ENCODE measurements around the gene SYT5. TPM values are rescaled to one million over a fixed set of nuclear protein-coding genes. Genes with fewer than 3 reads are reported as not detected.
A peak's percentile ranks its signal among the peaks of the same experiment; 100 is the strongest.
"Not testable (repeated sequence)": the region's sequence is repeated elsewhere in the genome, so short reads cannot be mapped to it uniquely, and the experiment has no call there.

SYT5 gene
- total and polyA plus RNA-seq, 4 donors = 11.5 to 115 (median 70.5) TPM

DNA sequence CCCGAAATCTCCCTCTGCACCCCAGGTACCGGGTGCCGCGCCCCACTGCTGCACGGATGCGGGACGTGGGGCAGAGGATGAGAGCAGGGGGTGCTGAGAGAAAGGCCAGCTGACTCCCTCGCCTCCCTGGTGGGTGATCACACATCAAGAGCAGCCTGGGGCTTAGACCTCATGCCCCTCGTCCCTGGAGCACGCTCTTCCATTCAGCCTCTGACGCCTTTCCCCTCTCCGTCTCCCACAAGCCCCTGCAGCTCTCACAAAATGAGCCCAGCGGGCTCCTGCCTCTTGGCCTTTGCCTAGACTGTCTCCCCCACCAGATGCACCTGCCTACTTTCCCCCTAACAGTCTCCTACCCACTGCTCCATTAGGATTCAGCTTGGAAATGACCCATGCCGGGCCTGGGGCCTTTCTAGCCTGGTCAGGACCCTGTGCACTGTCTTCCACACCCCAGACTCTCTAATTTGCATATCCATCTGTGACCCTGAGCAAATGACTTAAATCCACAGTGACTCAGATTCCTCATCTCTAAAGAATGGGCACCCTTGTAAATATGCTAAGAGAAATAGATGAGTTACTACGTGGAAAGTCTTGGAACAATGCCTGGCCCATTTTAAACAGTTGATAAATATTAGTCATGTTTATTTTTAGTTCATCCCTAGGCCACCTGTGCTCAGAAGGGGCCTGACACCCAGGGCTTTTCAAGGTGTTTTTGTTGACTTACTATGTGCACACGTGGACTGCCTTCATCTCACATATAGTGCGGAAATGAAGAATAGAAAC lies 29.8 kb upstream of the SYT5 start:
- WGBS (ENCODE audit: insufficient coverage) = 51% methylated on average over 15 of the region's 17 CpGs
- DNase-seq (ENCODE audit: low read depth in 4 of 6, low spot score in 6 of 6) = no peak
- H3K4me1 ChIP-seq (ENCODE audit: control insufficient read depth, insufficient read depth, low read length) = peaks cover 5% of the 10 kb centered on the region
- no peaks in the 10 kb centered on the region for H3K9me3 ChIP-seq (ENCODE audit: control insufficient read depth, insufficient read depth, low read length)
- H3K4me3 ChIP-seq (ENCODE audit: low read depth, low read length) = no peak overlapping the region
- no peak overlapping the region for H3K27ac ChIP-seq (ENCODE audit: low read depth, low read length)
- H3K36me3 ChIP-seq (ENCODE audit: control insufficient read depth, insufficient read depth, low read length) = no peaks in the 10 kb centered on the region
- no peaks in the 10 kb centered on the region for H3K27me3 ChIP-seq (ENCODE audit: control insufficient read depth, insufficient read depth, low read length)

GRCh38 chr19:55208880-55209692 lies 29.0 kb upstream of the SYT5 start, which contains the start of gene PTPRH:
Gene PTPRH (minus strand): TSS chr19:55209501. CDS start chr19:55209433, 68 bp downstream.
- Histone ChIP-seq H3K36me3 (ENCODE audit: control insufficient read depth, insufficient read depth, low read length) (no peaks in the 10 kb centered on the region), H3K27me3 (ENCODE audit: control insufficient read depth, insufficient read depth, low read length) (no peaks in the 10 kb centered on the region), H3K27ac (ENCODE audit: low read depth, low read length) (no peak within 1 kb of the TSS), H3K4me3 (ENCODE audit: low read depth, low read length) (no peak within 1 kb of the TSS), H3K9me3 (ENCODE audit: control insufficient read depth, insufficient read depth, low read length) (no peaks in the 10 kb centered on the region), H3K4me1 (ENCODE audit: control insufficient read depth, insufficient read depth, low read length) (peaks cover 5% of the 10 kb centered on the region)
- no peak for DNase-seq (ENCODE audit: low read depth in 4 of 6, low spot score in 6 of 6)
- 55% methylated on average over 12 of the region's 18 CpGs for WGBS (ENCODE audit: insufficient coverage)

- no peak overlapping the region for H3K27ac ChIP-seq (ENCODE audit: low read depth, low read length)
- H3K4me3 ChIP-seq (ENCODE audit: low read depth, low read length) = no peak overlapping the region
- no peaks in the 10 kb centered on the region for H3K9me3 ChIP-seq (ENCODE audit: control insufficient read depth, insufficient read depth, low read length)
- peak in 1 of 6 donors; percentile 62 for DNase-seq (ENCODE audit: low read depth in 4 of 6, low spot score in 6 of 6)
- H3K27me3 ChIP-seq (ENCODE audit: control insufficient read depth, insufficient read depth, low read length) = no peaks in the 10 kb centered on the region
- WGBS (ENCODE audit: insufficient coverage) = 44% methylated on average over 19 of the region's 29 CpGs
- peaks cover 5% of the 10 kb centered on the region for H3K4me1 ChIP-seq (ENCODE audit: control insufficient read depth, insufficient read depth, low read length)
- no peaks in the 10 kb centered on the region for H3K36me3 ChIP-seq (ENCODE audit: control insufficient read depth, insufficient read depth, low read length)
Measured at GRCh38 chr19:55206664-55207500, 26.8 kb upstream of the SYT5 start.

DNA sequence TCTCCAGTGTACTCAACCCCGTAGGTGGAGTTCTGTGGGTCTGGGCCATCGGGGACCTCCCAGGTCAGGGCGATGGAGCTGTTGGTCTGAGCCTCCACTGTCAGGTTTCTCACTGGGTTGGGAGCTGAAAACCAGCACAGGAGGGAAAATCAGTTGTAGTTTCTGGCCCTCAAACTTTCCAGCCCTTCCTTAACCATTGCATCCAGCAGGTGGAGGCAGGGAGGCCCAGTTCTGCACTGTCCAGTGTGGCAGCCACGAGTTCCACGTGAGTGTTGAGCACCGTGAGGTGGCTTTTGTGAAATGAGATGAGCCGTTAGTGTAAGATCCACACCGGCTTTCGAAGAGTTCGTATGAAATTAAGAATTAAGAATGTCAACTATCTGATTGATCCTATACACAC lies 22.1 kb upstream of the SYT5 start:
- not testable (repeated sequence) for H3K36me3 ChIP-seq (ENCODE audit: control insufficient read depth, insufficient read depth, low read length); H3K4me1 ChIP-seq (ENCODE audit: control insufficient read depth, insufficient read depth, low read length); H3K4me3 ChIP-seq (ENCODE audit: low read depth, low read length); H3K27me3 ChIP-seq (ENCODE audit: control insufficient read depth, insufficient read depth, low read length); H3K9me3 ChIP-seq (ENCODE audit: control insufficient read depth, insufficient read depth, low read length); H3K27ac ChIP-seq (ENCODE audit: low read depth, low read length)
- 87% methylated on average over 3 of the region's 10 CpGs for WGBS (ENCODE audit: insufficient coverage)
- peak in 1 of 6 donors; percentile 10 for DNase-seq (ENCODE audit: low read depth in 4 of 6, low spot score in 6 of 6)

DNA sequence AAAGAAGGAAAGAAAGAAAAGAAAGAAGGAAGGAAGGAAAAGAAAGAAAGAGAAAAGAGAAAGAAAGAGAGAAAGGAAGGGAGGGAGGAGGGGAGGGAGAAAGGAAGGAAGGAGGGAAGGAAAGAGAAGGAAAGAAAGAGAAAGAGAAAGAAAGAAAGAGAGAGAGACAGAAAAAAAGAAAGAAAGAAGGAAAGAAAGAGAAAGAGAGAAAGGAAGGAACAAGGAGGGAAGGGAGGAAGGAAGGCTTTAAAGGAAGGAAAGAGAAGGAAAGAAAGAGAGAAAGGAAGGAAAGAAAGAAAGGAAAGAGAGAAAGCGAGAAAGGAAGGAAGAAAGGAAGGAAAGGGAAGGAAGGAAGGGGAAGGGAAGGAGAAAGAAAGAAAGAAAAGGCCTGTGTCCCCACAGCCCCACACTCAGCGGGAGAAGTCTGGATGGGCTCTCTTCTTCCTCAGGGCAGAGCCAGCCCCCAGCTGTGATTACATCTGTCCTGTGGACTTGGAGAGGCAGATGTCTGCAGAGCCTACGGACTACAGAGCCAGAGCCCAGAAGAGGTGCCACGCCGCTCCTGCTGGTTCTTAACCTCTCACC lies 19.6 kb upstream of the SYT5 start:
- H3K27ac ChIP-seq (ENCODE audit: low read depth, low read length) = no peak overlapping the region
- no peaks in the 10 kb centered on the region for H3K9me3 ChIP-seq (ENCODE audit: control insufficient read depth, insufficient read depth, low read length)
- H3K4me3 ChIP-seq (ENCODE audit: low read depth, low read length) = no peak overlapping the region
- whole genome bisulfite sequencing (ENCODE audit: insufficient coverage) = 60% methylated on average over 4 of the region's 5 CpGs
- peaks cover 3% of the 10 kb centered on the region for H3K27me3 ChIP-seq (ENCODE audit: control insufficient read depth, insufficient read depth, low read length)
- no peaks in the 10 kb centered on the region for H3K4me1 ChIP-seq (ENCODE audit: control insufficient read depth, insufficient read depth, low read length)
- H3K36me3 ChIP-seq (ENCODE audit: control insufficient read depth, insufficient read depth, low read length) = no peaks in the 10 kb centered on the region
- no peak for DNase-seq (ENCODE audit: low read depth in 4 of 6, low spot score in 6 of 6)

GRCh38 chr19:55198651-55199050 lies 18.6 kb upstream of the SYT5 start:
- no peak for DNase-seq (ENCODE audit: low read depth in 4 of 6, low spot score in 6 of 6)
- WGBS (ENCODE audit: insufficient coverage) = 67% methylated on average over 5 of the region's 5 CpGs
- Histone ChIP-seq H3K4me3 (ENCODE audit: low read depth, low read length) (no peak overlapping the region), H3K9me3 (ENCODE audit: control insufficient read depth, insufficient read depth, low read length) (no peaks in the 10 kb centered on the region), H3K27ac (ENCODE audit: low read depth, low read length) (no peak overlapping the region), H3K4me1 (ENCODE audit: control insufficient read depth, insufficient read depth, low read length) (no peaks in the 10 kb centered on the region), H3K36me3 (ENCODE audit: control insufficient read depth, insufficient read depth, low read length) (no peaks in the 10 kb centered on the region), H3K27me3 (ENCODE audit: control insufficient read depth, insufficient read depth, low read length) (peaks cover 3% of the 10 kb centered on the region)

DNA sequence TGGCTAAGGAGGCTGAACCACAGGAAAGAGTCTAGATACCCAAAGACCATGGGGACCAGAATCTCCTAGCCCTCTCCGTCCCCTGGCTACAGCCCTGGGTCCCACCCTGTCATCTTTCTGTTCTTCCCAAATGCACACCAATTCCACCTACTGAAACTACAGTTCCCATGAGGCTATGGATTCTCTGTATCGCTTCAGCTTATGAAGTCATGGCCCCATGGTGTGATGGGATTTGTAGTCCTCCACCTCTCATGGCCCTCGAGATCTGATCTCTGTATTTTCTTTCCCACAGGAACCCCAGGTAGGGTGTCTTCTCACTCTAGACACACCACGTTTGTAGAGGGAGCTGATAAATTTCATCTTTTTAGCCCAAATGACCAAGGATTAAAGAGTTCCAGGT lies 17.4 kb upstream of the SYT5 start:
- no peaks in the 10 kb centered on the region for H3K4me1 ChIP-seq (ENCODE audit: control insufficient read depth, insufficient read depth, low read length)
- WGBS (ENCODE audit: insufficient coverage) = 50% methylated on average over 1 of the region's 4 CpGs
- H3K36me3 ChIP-seq (ENCODE audit: control insufficient read depth, insufficient read depth, low read length) = no peaks in the 10 kb centered on the region
- H3K4me3 ChIP-seq (ENCODE audit: low read depth, low read length) = no peak overlapping the region
- peaks cover 3% of the 10 kb centered on the region for H3K27me3 ChIP-seq (ENCODE audit: control insufficient read depth, insufficient read depth, low read length)
- H3K9me3 ChIP-seq (ENCODE audit: control insufficient read depth, insufficient read depth, low read length) = no peaks in the 10 kb centered on the region
- H3K27ac ChIP-seq (ENCODE audit: low read depth, low read length) = no peak overlapping the region
- peak in 2 of 6 donors; percentile 27 to 64 for DNase-seq (ENCODE audit: low read depth in 4 of 6, low spot score in 6 of 6)

GRCh38 chr19:55196803-55197202 lies 16.7 kb upstream of the SYT5 start:
- DNase-seq (ENCODE audit: low read depth in 4 of 6, low spot score in 6 of 6) = peak in 1 of 6 donors; percentile 34
- WGBS (ENCODE audit: insufficient coverage) = 81% methylated on average over 10 of the region's 10 CpGs
- H3K27me3 ChIP-seq (ENCODE audit: control insufficient read depth, insufficient read depth, low read length) = peaks cover 3% of the 10 kb centered on the region

GRCh38 chr19:55193481-55193880 lies 13.4 kb upstream of the SYT5 start:
- Histone ChIP-seq H3K4me1 (ENCODE audit: control insufficient read depth, insufficient read depth, low read length) (no peaks in the 10 kb centered on the region), H3K27me3 (ENCODE audit: control insufficient read depth, insufficient read depth, low read length) (no peaks in the 10 kb centered on the region), H3K36me3 (ENCODE audit: control insufficient read depth, insufficient read depth, low read length) (no peaks in the 10 kb centered on the region), H3K4me3 (ENCODE audit: low read depth, low read length) (no peak overlapping the region), H3K9me3 (ENCODE audit: control insufficient read depth, insufficient read depth, low read length) (no peaks in the 10 kb centered on the region), H3K27ac (ENCODE audit: low read depth, low read length) (no peak overlapping the region)
- no peak for DNase-seq (ENCODE audit: low read depth in 4 of 6, low spot score in 6 of 6)
- 54% methylated on average over 6 of the region's 12 CpGs for WGBS (ENCODE audit: insufficient coverage)

More at GRCh38 chr19:55196803-55197202, 16.7 kb upstream of the SYT5 start:
- Histone ChIP-seq H3K36me3 (ENCODE audit: control insufficient read depth, insufficient read depth, low read length) (no peaks in the 10 kb centered on the region), H3K27ac (ENCODE audit: low read depth, low read length) (no peak overlapping the region), H3K9me3 (ENCODE audit: control insufficient read depth, insufficient read depth, low read length) (no peaks in the 10 kb centered on the region), H3K4me1 (ENCODE audit: control insufficient read depth, insufficient read depth, low read length) (no peaks in the 10 kb centered on the region), H3K4me3 (ENCODE audit: low read depth, low read length) (no peak overlapping the region)
